HS-5 (cell line): ENCODE measurements around the gene GPR158.

Experiments
- DNase-seq: peaks from one replicate; pipeline ENCODE4 v3.0.0-alpha.2; 2012; ENCODE audit warnings: low read depth

Gene GPR158

DNA sequence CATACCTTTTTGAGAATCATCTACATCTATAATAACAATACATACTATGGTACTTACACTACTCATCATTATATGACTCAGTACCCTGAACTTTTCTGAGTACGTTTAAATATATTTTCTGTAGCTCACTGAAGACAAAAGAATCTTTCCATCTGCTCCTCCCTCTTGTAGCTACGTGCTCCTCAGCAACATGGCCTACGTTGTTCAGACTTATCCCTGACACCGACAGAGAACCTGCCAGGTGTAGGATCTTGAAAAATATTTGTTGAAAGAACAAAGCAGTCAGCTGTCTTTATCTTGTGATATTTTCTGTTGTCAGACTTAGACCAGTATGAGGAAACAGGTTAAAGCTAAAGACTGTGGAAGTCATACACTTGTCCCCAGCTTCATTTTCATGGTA, 403.3 kb downstream of the GPR158 start:
- no peak for DNase-seq

DNA sequence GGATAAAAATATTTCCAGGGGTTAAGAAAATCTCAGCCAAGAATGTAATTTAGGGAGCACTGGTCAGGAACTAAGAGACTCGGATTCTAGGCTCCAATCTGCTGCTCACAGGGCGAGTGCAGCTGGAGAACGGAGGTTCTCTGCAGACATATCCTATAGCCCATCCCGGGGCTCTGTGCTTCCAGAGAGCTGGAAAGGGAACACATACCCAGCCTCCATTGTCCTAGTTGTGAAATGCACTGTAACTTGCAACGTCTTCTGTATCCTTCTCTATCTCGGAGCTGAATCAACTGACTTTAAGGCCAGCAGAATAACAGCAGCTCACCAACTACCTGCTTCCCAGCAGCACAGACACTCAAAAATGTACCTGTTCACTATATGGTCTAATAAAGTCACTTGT, 408.2 kb downstream of the GPR158 start:
- DNase-seq: no peak

DNA sequence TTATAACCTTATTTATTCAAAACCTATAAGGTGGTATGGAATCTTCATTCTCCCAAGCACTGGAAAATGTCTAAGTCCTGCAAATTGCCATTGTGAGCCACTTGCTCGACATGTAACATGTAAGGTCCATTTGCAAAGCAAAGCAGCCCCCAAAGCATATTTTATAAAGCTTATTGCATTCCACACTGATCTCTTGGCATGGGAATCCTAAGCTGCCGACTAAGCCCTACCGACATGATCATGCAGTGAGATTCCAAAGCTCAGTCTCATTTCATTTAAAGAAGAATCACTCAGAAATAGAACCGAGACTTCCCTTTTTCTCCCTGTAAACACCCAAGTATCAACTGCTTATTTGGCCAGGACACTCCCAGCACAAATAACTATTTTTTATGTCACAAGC, 425.9 kb downstream of the GPR158 start:
- DNase-seq: no peak

DNA sequence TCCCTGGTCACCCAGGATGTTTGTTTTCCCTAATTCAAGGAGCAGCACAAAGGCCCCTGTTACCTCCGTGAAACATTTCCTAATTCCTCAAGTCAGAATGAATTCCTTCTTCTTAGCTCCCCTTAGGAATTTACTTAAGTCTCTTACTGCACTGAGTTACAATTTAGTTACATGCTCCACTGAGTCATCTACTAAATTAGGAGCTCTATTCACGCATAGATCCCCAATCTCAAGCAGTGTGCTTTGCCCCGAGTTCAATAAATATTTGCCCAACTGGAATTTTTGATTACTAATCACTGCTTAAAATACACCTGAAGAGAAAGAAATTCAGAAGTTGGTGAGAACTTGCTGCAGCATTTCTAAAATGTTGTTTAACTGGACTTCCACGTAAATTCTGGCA, 429.8 kb downstream of the GPR158 start:
- DNase-seq: no peak

DNA sequence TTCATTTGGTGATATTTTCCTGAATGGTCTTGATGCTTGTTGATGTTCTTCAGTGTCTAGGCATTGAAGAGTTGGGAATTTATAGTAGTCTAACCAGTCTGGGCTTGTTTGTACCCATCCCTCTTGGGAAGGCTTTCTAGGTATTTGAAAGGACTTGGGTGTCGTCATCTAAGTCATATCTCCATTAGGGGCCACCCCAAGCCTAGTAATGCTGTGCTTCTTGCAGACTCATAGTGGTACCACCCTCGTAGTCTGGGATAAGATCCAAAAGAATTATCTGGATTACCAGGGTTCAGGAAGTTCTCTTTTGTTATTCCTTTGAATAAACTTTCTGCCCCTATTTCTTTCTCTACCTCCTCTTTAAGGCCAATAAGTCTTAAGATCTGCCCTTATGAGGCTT, 439.9 kb downstream of the GPR158 start:
- no peak for DNase-seq

DNA sequence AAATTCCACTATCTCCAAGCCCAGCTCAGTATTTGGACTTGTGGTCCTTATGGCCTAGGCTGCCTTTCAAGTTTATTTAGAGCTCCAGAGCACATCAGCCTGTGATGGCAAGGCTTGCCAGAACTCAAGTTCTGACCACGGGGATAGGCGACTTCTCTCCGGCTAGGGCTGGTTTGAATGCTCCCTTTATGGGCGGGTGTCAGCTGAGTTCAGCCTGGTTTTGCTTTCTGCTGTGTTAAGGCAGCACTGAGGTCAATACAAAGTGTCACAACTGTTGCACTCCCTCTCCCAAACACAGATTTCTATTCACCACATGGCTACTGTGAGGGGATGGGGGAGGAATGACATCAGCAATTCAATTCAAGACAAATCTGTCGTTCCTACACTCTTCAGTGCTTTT, 441.1 kb downstream of the GPR158 start:
- no peak for DNase-seq

DNA sequence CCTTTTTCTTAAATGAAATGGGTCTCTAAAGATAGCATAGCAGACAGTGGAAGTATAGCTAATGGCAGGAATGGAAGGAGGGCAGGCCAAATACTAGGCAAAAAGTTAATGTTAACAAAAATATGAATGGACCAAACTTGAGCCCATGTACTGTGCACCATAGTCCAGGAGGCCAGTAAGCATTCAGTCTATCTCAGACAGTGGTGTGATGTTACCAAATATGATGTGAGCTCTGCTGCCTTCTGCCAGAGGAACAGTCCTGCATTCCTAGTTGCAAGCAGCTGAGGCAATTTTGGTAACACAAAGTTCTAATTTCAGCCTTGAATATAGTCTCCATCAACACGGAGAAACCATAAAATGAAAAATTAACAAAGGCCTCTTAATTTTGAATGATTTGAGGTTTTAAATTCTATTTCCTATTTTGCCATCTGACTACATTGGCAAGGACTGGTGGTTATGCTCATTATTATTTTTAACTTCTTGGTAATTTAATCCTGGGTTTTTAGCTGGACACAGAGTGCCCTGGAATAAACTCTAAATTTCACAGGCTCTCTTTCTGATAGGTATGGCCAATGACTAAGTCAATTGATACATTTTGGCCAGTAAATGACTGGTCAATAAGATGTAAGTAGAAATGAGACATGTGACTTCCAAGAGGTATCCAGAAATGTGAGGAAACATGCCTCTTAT, 442.2 kb downstream of the GPR158 start:
- no peak for DNase-seq

DNA sequence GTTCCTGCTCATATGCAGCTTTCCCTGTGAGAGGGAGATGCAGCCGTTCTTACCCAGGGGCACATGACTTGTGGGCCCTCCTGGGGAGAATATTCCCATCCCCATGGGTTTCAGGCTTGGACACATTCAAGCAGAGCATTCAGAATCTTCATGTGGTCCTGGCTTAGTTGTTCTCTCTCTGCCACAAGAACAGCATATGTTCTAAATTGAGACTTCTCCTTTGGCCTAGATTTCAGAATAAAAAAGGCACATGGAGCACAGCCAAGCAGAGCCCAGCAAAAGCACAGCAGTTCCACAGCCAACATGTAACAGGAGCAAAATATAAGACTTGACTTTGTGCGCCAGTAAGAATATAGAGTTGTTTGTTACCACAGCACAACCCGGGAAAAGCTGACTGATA, 452.8 kb downstream of the GPR158 start:
- no peak for DNase-seq

DNA sequence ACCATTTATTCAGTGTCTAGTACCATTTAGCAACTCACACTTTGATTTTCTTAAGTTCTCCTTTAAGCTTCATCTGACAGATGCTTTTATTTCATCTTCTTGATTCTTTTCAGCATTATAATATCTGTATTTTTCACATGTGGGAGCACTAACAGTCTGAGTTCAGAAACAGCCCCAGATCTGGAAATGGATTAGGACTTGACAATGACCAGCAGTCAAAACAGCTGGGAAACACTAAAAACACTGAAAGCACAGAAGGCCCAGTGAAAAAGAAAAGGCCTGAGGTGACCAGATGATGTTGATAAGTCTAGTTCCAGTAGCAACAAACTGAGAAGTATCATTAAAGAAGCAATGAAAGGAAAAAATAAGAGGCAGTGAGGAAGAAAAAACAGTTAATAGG, 454.5 kb downstream of the GPR158 start:
- DNase-seq: no peak

DNA sequence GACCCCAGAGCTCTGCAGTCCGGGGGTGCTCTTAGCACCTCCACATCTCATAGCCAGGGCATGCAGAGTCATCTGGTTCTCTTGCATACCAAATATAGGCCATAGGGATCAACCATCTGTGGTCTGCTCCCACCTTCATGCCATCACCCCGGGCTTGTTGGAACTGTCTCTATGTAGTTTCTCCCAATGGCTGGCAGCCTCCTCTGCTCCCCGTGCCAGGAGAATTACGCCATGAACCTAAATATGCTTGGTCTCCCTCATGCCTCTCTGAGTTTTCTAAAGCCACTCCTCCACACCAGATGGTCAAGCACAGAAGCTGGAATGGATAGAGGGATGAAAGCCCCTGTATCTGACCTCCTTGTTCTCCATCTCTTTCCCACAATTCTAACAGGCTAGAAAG, 456.7 kb downstream of the GPR158 start:
- DNase-seq: no peak

DNA sequence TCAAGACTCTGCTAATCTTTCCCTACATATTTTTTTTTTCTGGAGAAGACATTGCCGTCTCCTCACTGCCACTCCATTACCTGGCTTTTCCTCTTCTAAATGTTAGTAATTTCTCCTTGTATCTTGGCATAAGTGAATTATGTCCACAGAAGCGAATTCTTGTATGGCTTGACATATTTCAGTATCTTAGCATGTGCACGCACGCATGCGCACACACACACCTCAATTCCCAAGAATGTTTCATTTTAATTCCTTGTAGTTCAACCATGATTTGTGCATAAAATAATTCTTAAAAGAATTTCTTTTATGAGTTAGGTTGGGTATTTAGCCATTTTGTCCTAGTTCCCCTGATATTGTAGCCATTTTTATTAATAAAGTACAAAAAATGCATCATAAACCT, 458.0 kb downstream of the GPR158 start:
- no peak for DNase-seq

DNA sequence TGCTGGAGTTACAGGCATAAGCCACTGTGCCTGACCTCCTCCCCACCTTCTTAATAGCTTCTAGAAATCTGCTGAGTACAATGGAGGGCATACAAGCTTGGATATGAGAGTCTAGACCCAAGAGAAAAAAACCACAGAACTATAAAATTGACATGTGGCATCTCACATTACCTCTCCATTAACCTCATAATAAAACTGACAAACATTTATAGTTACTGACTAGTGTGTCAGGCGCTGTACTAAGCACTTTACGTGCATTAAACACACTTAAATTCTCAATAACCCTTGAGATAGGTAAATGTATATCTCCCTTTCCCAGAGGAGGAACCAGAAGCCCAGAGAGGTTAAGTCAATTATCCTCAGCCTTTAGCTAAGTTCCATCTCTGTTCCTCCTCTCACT, 458.7 kb downstream of the GPR158 start:
- DNase-seq: no peak

DNA sequence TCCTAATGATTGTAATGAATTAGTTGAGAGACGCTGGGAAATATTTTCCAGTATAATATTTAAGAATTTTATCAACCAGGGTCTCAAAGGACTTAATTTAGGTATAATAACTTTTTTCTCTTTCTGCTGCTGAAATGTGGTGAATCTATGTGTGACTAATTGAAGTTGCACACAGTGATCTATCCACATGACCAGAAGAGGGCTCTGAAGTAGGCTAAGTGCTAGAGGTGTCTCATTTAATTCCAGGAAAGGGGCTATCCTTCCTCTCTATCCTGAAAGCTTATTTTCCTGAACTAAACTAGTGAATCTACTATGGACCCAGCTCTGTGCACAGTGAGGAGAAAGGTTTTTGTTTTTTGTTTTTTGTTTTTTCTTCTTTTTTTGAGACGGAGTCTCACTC, 464.8 kb downstream of the GPR158 start:
- no peak for DNase-seq

DNA sequence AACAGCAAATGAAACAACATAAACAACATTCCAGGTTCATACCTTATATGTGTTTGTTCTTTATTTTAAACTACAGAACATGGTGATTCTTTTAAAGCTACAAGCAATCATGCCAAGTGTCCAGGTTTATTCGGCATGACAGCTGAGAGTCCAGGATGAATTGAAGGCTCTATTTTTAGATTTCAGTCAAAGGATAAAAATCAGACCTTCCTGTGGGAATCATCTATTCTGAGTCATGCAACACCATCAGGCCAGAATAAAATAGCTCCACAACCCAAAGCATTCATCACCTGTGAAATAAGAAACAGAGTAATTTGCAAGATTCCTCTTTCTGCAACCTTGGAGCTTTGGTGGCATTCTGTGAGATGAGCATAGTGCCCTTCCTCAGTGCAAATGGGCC, 466.8 kb downstream of the GPR158 start:
- DNase-seq: no peak

DNA sequence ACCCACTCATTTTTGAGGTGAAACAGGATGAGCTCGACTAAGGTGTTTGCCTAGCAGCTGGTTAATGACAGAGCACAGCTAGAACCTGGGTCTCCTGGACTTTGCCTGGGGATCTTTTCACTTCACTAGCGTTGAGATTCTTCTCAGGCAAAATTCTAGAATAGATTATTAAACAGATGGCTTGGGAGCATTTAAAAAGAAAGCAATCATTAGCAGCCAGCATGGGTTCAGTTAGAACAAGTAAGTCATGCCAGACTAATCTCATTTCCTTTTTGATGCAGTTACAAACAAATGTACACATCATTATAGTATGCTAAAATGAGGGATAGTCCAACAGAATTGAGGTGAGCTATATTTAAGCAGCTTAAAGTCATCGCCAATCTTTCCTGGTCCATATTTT, 467.9 kb downstream of the GPR158 start:
- DNase-seq: no peak

DNA sequence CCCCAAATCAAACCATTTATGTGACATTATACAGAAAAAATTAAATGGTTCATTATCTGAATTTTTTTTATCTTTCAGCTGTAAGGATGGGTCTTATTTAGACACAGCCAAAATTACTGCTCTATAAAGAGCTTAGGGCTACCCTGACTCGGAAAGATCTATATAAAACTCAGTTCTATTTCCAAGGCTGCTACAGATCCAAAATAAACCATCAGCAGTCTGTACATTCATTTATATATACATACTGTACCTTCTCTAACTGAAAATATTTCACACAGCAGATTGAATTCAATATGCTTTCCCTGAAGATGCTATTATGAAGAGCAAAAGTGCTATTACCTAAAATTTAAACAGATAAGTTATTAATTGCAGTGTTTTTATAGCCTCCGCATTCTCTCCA, 471.6 kb downstream of the GPR158 start:
- DNase-seq: no peak

DNA sequence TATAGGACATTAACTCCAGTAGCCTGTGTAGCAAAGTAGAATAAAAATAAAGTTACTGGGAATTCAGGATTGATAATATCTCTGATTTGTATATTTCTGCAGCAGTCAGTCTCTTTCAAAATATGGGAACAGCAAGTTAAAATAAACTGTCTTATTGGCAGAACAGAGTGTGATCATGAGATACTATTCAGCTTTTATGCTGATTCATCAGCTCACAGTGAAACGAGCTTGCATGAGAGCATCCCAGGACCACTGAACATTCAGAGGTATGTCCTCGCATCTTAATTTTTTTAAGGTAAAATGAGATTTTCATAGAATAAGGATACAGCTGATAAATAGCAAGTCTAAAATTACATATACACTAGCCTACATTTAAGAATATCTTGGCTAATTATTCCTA, 476.7 kb downstream of the GPR158 start:
- no peak for DNase-seq
